A549 treated with DMSO at 1 μM for 4 hours (cell line): ENCODE data around the gene UBE3B. TPM values are rescaled to one million over a fixed set of nuclear protein-coding genes. Genes with fewer than 3 reads are reported as not detected.

ENCODE experiments used
- total RNA-seq: library from RNA; stranded (reverse); fragments of 200-300 nt; extraction: Qiagen RNA extraction; gene quantifications from 5 replicates; pipeline ENCODE4 v1.2.3, GENCODE V29; 2022; ENCODE audit warnings: low read depth

The UBE3B gene
- 10.5 to 15.9 TPM (median 15.3 TPM) in 5 replicates for total RNA-seq

GRCh38 chr12:109477185-109477962 is at the start of gene UBE3B, which contains the start of gene KCTD10:
Gene UBE3B (plus strand): TSS chr12:109477634. CDS start chr12:109483552, 5,918 bp downstream.
Gene KCTD10 (minus strand): TSS chr12:109477300. CDS start chr12:109477262, 38 bp downstream.

GRCh38 chr12:109573029-109573913 is 95.8 kb downstream of the UBE3B start, which contains the start of the genes MMAB and MVK:
Gene MMAB (minus strand): TSS chr12:109573504. CDS start chr12:109573480, 24 bp downstream.
Gene MVK (plus strand): TSS chr12:109573794. CDS start chr12:109574823, 1,029 bp downstream.

Other genes starting within 250 kb of the UBE3B start
- gene FOXN4, start 168.3 kb upstream of the UBE3B start, total RNA-seq, result 0.05 to 0.09 TPM (median 0.07 TPM) in 4 of 5 replicates, not detected in the other
- not detected in 5 replicates for gene MYO1H, start 129.7 kb upstream of the UBE3B start, total RNA-seq
- gene KCTD10, start 334 bp upstream of the UBE3B start, total RNA-seq, result 38.7 to 55.9 TPM (median 42.7 TPM) in 5 replicates
- gene MMAB, start 95.9 kb downstream of the UBE3B start, total RNA-seq, result 26.4 to 32.5 TPM (median 27.9 TPM) in 5 replicates
- 5.6 to 8.9 TPM (median 8.5 TPM) in 5 replicates for gene MVK, start 96.2 kb downstream of the UBE3B start, total RNA-seq
- gene FAM222A, start 236.2 kb downstream of the UBE3B start, total RNA-seq, result 3.9 to 7.6 TPM (median 6.5 TPM) in 5 replicates